Measurements from ENCODE around the gene BBX.

DNA sequence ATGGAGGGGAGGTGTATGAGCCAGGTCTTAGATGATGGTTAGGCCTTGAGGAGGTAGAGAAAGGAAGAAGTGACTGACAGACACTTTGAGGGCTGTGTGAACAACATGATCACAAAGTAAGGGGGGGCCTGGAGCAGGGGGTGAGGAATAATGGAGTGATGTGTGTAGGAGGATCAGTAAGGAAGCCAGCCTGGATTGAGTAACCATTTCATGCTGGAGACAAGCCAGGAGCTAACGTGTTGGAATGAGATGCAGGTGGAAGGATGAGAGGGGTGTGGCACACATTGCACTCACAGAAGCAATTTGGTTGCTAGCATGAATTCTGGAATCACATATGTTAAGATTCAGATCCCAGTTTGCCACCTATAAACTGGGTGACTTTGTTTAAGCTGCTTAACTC, 65.5 kb downstream of the BBX start:
- TF ChIP-seq, protein P1, sequence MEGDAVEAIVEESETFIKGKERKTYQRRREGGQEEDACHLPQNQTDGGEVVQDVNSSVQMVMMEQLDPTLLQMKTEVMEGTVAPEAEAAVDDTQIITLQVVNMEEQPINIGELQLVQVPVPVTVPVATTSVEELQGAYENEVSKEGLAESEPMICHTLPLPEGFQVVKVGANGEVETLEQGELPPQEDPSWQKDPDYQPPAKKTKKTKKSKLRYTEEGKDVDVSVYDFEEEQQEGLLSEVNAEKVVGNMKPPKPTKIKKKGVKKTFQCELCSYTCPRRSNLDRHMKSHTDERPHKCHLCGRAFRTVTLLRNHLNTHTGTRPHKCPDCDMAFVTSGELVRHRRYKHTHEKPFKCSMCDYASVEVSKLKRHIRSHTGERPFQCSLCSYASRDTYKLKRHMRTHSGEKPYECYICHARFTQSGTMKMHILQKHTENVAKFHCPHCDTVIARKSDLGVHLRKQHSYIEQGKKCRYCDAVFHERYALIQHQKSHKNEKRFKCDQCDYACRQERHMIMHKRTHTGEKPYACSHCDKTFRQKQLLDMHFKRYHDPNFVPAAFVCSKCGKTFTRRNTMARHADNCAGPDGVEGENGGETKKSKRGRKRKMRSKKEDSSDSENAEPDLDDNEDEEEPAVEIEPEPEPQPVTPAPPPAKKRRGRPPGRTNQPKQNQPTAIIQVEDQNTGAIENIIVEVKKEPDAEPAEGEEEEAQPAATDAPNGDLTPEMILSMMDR (IDR thresholded peaks at IDR 0.05; ENCODE audit: borderline replicate concordance, extremely low read depth, low read length, poor library complexity, severe bottlenecking), result no peak
- no peak for TF ChIP-seq EZH2 (IDR thresholded peaks at IDR 0.05; ENCODE audit: borderline replicate concordance, low read depth, low read length, severe bottlenecking)

All from DND-41 (cell line).